ENCODE data around the gene ATP11B.

DNA sequence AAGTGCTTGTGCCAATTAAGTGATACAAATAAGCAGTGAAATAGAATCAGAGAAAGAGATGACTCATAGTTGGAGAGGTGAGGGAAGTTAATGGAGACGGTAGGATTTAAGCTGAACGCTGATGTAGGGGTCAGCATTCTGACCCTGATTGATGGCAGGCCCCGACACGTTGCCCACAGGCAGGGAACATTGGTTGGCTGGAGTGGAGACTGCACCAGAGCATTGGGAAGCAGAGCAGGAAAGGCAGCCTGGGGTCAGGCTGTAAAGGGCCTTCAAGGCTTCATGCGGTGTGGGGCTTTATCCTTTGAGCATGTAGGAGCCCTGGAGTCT lies 118.4 kb downstream of the ATP11B start:
- TF ChIP-seq ADNP (tag; IDR thresholded peaks at IDR 0.05) (no peak), CHCHD3 (CRISPR knock-in tag; IDR thresholded peaks at IDR 0.05) (no peak)
